IPS-15b (cell line): ENCODE measurements around the gene TFAP2C.
A peak's percentile ranks its signal among the peaks of the same experiment; 100 is the strongest.
"Not testable (repeated sequence)": the region's sequence is repeated elsewhere in the genome, so short reads cannot be mapped to it uniquely, and the experiment has no call there.

Source experiments
- H3K27me3 ChIP-seq: one replicate; pipeline ENCODE4 v1.6.1; 2013; ENCODE audit warnings: low read length; ENCODE audit not compliant: control insufficient read depth, insufficient read depth
- H3K36me3 ChIP-seq: one replicate; pipeline ENCODE4 v1.6.1; 2013; ENCODE audit warnings: low read length; ENCODE audit not compliant: control insufficient read depth, insufficient read depth
- H3K4me1 ChIP-seq: one replicate; pipeline ENCODE4 v1.6.1; 2013; ENCODE audit warnings: mild to moderate bottlenecking, low read length; ENCODE audit not compliant: control insufficient read depth, insufficient read depth
- H3K4me3 ChIP-seq: one replicate; pipeline ENCODE4 v1.5.1; 2013; ENCODE audit warnings: low read depth, low read length
- H3K9ac ChIP-seq: one replicate; pipeline ENCODE4 v1.6.1; 2013; ENCODE audit warnings: low read depth, mild to moderate bottlenecking, low read length
- H3K9me3 ChIP-seq: one replicate; pipeline ENCODE4 v1.6.1; 2013; ENCODE audit warnings: mild to moderate bottlenecking, low read length; ENCODE audit not compliant: control insufficient read depth, insufficient read depth

TFAP2C gene

GRCh38 chr20:56631318-56631989 is 2.3 kb downstream of the TFAP2C start:
- Histone ChIP-seq H3K36me3 (peaks cover 9% of the 10 kb centered on the region), H3K9me3 (no peaks in the 10 kb centered on the region), H3K27me3 (peaks cover 24% of the 10 kb centered on the region), H3K9ac (peak overlapping the region; percentile 81), H3K4me3 (peak overlapping the region; percentile 93), H3K4me1 (peaks cover 23% of the 10 kb centered on the region)

- Histone ChIP-seq H3K36me3 (peaks cover 9% of the 10 kb centered on the region), H3K9ac (no peak overlapping the region), H3K4me1 (peaks cover 28% of the 10 kb centered on the region), H3K27me3 (peaks cover 19% of the 10 kb centered on the region), H3K9me3 (no peaks in the 10 kb centered on the region), H3K4me3 (peak overlapping the region; percentile 93)
These were observed 2.9 kb downstream of the TFAP2C start for GRCh38 chr20:56631990-56632327.

- Histone ChIP-seq H3K4me1 (peaks cover 29% of the 10 kb centered on the region), H3K4me3 (no peak overlapping the region), H3K27me3 (no peaks in the 10 kb centered on the region), H3K36me3 (peaks cover 19% of the 10 kb centered on the region), H3K9me3 (no peaks in the 10 kb centered on the region), H3K9ac (no peak overlapping the region)
These were observed 5.2 kb downstream of the TFAP2C start for GRCh38 chr20:56634307-56634706.

- H3K9ac ChIP-seq, result no peak overlapping the region
- H3K36me3 ChIP-seq, result peaks cover 22% of the 10 kb centered on the region
- peaks cover 29% of the 10 kb centered on the region for H3K4me1 ChIP-seq
- no peaks in the 10 kb centered on the region for H3K9me3 ChIP-seq
- H3K4me3 ChIP-seq, result no peak overlapping the region
- no peaks in the 10 kb centered on the region for H3K27me3 ChIP-seq
These were observed 5.8 kb downstream of the TFAP2C start for GRCh38 chr20:56634735-56635385.

GRCh38 chr20:56636716-56637115 is 7.6 kb downstream of the TFAP2C start:
- Histone ChIP-seq H3K4me1 (peaks cover 27% of the 10 kb centered on the region), H3K9ac (no peak overlapping the region), H3K36me3 (peaks cover 26% of the 10 kb centered on the region), H3K27me3 (no peaks in the 10 kb centered on the region), H3K9me3 (no peaks in the 10 kb centered on the region), H3K4me3 (no peak overlapping the region)

GRCh38 chr20:56637576-56637975 is 8.5 kb downstream of the TFAP2C start:
- no peaks in the 10 kb centered on the region for H3K9me3 ChIP-seq
- H3K36me3 ChIP-seq, result peaks cover 25% of the 10 kb centered on the region
- no peak overlapping the region for H3K9ac ChIP-seq
- H3K4me3 ChIP-seq, result no peak overlapping the region
- H3K4me1 ChIP-seq, result peaks cover 25% of the 10 kb centered on the region
- no peaks in the 10 kb centered on the region for H3K27me3 ChIP-seq

- Histone ChIP-seq H3K9ac (no peak overlapping the region), H3K9me3 (no peaks in the 10 kb centered on the region), H3K4me3 (no peak overlapping the region), H3K4me1 (no peaks in the 10 kb centered on the region), H3K27me3 (no peaks in the 10 kb centered on the region), H3K36me3 (peaks cover 12% of the 10 kb centered on the region)
These were observed 17.5 kb downstream of the TFAP2C start for GRCh38 chr20:56646599-56646998.

- Histone ChIP-seq H3K4me3 (no peak overlapping the region), H3K9ac (no peak overlapping the region), H3K27me3 (no peaks in the 10 kb centered on the region), H3K4me1 (peaks cover 2% of the 10 kb centered on the region), H3K36me3 (peaks cover 3% of the 10 kb centered on the region), H3K9me3 (no peaks in the 10 kb centered on the region)
These were observed 24.1 kb downstream of the TFAP2C start for GRCh38 chr20:56653211-56653610.

GRCh38 chr20:56656632-56657031 is 27.5 kb downstream of the TFAP2C start:
- H3K4me3 ChIP-seq, result no peak overlapping the region
- no peaks in the 10 kb centered on the region for H3K27me3 ChIP-seq
- H3K9me3 ChIP-seq, result no peaks in the 10 kb centered on the region
- H3K36me3 ChIP-seq, result no peaks in the 10 kb centered on the region
- no peak overlapping the region for H3K9ac ChIP-seq
- peaks cover 2% of the 10 kb centered on the region for H3K4me1 ChIP-seq

- Histone ChIP-seq H3K27me3 (no peaks in the 10 kb centered on the region), H3K9me3 (no peaks in the 10 kb centered on the region), H3K36me3 (no peaks in the 10 kb centered on the region), H3K4me1 (peaks cover 2% of the 10 kb centered on the region), H3K9ac (no peak overlapping the region), H3K4me3 (no peak overlapping the region)
These were observed 28.8 kb downstream of the TFAP2C start for GRCh38 chr20:56657879-56658278.

- H3K4me3 ChIP-seq, H3K9me3 ChIP-seq, H3K4me1 ChIP-seq, H3K9ac ChIP-seq, H3K27me3 ChIP-seq, H3K36me3 ChIP-seq: not testable (repeated sequence)
These were observed 29.3 kb downstream of the TFAP2C start for GRCh38 chr20:56658341-56658947.

GRCh38 chr20:56663660-56664059 is 34.6 kb downstream of the TFAP2C start:
- no peaks in the 10 kb centered on the region for H3K9me3 ChIP-seq
- H3K4me1 ChIP-seq, result no peaks in the 10 kb centered on the region
- H3K4me3 ChIP-seq, result no peak overlapping the region
- no peak overlapping the region for H3K9ac ChIP-seq
- no peaks in the 10 kb centered on the region for H3K36me3 ChIP-seq
- no peaks in the 10 kb centered on the region for H3K27me3 ChIP-seq
